ENCODE measurements around the gene SYTL1. TPM values are rescaled to one million over a fixed set of nuclear protein-coding genes. Genes with fewer than 3 reads are reported as not detected.
"Not testable (repeated sequence)": the region's sequence is repeated elsewhere in the genome, so short reads cannot be mapped to it uniquely, and the experiment has no call there.

Gene SYTL1
- total RNA-seq, 2 experiments from 2014 or later = 39.6 to 45.5 TPM

GRCh38 chr1:27377760-27378495 lies 36.1 kb downstream of the SYTL1 start:
- H3K36me3 Mint-ChIP-seq = no peaks in the 10 kb centered on the region
- no peak overlapping the region for H3K4me3 Mint-ChIP-seq
- peaks cover 4% of the 10 kb centered on the region for H3K27me3 Mint-ChIP-seq
- DNase-seq = no peak
- no peaks in the 10 kb centered on the region for H3K4me1 Mint-ChIP-seq
- no peaks in the 10 kb centered on the region for H3K9me3 Mint-ChIP-seq
- H3K27ac Mint-ChIP-seq = no peak overlapping the region

DNA sequence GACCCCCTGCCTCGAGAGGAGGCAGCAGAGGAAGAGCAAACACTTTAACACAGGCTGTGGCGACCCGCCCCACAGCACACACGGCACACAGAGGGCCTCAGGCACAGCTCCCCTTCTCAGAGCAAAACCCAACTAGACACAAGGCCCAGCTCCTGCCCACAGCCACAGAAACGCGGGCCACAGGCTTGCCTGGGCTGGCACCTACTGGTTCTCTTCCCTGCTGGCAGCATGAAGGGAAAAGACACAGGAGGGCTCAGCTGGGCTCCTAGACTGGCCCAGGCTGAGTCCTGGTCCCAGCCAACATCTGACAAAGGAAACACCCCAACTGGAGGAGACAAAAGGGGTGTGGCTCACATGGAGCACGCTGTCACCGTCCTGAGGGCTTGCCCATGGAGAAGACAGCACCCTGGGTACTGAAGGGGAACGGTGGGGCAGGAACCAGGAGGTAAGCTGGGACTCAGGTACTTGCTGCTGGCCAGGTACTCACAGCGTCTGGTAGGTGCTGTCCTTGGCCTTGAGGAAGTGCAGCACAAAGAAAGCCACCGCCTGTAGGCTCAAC lies 37.8 kb downstream of the SYTL1 start:
- no peaks in the 10 kb centered on the region for H3K9me3 Mint-ChIP-seq
- no peaks in the 10 kb centered on the region for H3K4me1 Mint-ChIP-seq
- no peak for DNase-seq
- H3K27me3 Mint-ChIP-seq = peaks cover 8% of the 10 kb centered on the region
- no peaks in the 10 kb centered on the region for H3K36me3 Mint-ChIP-seq
- no peak overlapping the region for H3K4me3 Mint-ChIP-seq
- H3K27ac Mint-ChIP-seq = no peak overlapping the region

DNA sequence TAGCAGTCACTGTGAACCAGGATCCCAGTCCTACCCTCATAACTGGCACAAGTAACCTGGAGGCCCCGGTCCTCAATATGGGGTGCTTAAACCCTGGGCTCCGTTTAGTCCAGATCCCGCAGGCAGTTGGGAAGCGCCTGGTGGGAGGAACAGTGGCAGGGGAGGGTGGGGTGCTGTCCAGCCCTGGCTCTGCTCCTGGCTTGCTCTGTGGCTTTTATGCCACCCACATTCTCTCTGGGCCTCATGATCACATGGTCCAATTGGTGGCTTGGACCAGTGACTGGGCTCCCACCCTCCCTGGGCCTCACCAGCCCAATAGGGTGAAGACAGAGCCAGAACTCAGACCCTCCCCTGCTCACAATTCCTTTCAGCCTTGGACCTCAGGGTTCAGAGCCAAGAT lies 38.4 kb downstream of the SYTL1 start:
- Mint-ChIP-seq H3K4me3 (no peak overlapping the region), H3K27ac (no peak overlapping the region)

DNA sequence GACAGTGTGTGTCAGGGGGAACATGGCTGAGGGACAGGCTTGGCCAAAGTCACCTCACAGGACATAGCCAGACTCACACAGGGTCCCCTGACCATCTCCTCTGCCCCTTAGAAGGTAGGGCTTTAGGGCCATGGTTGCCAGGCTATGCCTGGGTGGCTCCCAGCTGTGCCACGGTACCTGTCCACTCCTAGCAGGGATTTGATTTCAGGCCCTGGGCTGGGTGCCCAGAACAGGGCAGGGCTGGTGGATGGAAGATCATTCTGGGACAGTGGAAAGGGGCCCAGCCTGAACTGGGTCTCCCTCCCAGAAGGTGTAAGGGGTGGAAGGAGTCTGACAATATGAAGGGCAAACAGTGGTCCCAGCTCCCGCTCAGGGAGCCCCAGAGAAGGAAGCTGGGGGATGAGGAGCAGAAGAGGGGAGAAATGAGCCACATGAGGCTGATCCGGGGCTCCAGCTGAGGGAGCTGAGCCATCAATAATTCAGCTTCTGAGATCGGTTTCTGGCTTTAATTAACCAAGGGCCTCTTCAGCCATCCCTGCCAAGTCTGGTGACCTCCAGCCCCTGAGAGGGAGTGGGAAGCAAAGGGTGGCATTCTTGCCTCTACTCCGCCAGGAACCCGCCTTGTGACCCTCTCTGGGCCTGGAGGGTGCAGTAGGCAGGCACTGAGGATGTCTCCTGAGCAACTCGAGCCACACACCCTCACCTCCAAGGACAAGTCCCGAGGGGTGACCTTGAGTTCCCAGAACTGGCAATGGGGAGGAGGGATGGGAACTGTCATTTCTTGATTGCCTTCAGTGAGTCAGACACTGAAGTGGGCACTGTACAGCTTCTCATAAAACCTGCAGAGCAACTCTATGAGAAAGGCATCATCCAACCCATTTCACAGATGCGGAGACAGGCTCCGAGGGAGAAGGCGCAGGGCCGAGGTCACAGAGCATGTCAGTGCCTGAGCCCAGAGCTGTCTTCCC lies 39.2 kb downstream of the SYTL1 start:
- H3K4me3 Mint-ChIP-seq = no peak overlapping the region
- no peaks in the 10 kb centered on the region for H3K9me3 Mint-ChIP-seq
- H3K27me3 Mint-ChIP-seq = peaks cover 9% of the 10 kb centered on the region
- no peaks in the 10 kb centered on the region for H3K4me1 Mint-ChIP-seq
- no peaks in the 10 kb centered on the region for H3K36me3 Mint-ChIP-seq
- DNase-seq = no peak
- no peak overlapping the region for H3K27ac Mint-ChIP-seq

More for the DNA sequence above, 38.4 kb downstream of the SYTL1 start:
- H3K9me3 Mint-ChIP-seq = no peaks in the 10 kb centered on the region
- H3K4me1 Mint-ChIP-seq = no peaks in the 10 kb centered on the region
- no peak for DNase-seq
- H3K27me3 Mint-ChIP-seq = peaks cover 8% of the 10 kb centered on the region
- H3K36me3 Mint-ChIP-seq = no peaks in the 10 kb centered on the region

DNA sequence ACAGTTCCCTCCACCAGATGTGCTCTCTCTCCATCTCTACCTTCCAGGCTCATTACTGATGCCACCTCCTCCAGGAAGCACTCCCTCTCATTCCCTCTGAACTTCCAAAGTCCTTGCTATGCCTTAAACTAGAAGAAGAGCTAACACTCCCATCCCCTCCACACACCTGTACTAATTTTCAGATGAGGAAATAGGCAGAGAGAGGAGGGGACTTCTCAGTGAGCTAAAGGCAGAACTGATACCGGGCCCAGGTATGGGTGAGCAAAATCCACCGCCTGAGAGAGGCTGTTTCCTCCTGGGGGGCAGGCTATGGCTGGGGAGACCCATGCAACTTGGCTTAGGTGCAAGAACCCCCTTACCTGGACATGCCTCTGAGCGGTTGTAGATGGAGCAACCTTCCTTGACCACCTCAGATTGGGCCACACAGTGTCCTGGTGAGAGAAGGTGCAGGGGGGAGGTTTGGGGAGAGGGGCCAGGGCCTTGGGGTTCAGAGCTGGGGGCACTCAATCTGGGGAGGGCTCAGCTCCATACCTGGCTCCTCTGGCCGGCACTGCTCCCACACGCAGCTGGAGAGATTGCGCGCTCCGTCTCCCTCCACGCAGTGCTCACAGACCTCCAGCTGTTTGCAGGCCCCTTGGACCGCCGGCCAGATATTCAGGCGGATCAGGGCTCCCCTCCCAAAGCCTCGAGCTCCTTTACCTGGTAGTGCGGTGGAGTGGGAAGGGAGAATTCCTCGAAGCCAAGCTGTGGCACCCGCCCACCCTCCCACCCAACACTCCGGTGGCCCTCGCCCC lies 40.3 kb downstream of the SYTL1 start:
- H3K4me3 Mint-ChIP-seq = no peak overlapping the region
- no peaks in the 10 kb centered on the region for H3K4me1 Mint-ChIP-seq
- no peak for DNase-seq
- no peaks in the 10 kb centered on the region for H3K36me3 Mint-ChIP-seq
- H3K9me3 Mint-ChIP-seq = no peaks in the 10 kb centered on the region
- peaks cover 12% of the 10 kb centered on the region for H3K27me3 Mint-ChIP-seq
- H3K27ac Mint-ChIP-seq = no peak overlapping the region

DNA sequence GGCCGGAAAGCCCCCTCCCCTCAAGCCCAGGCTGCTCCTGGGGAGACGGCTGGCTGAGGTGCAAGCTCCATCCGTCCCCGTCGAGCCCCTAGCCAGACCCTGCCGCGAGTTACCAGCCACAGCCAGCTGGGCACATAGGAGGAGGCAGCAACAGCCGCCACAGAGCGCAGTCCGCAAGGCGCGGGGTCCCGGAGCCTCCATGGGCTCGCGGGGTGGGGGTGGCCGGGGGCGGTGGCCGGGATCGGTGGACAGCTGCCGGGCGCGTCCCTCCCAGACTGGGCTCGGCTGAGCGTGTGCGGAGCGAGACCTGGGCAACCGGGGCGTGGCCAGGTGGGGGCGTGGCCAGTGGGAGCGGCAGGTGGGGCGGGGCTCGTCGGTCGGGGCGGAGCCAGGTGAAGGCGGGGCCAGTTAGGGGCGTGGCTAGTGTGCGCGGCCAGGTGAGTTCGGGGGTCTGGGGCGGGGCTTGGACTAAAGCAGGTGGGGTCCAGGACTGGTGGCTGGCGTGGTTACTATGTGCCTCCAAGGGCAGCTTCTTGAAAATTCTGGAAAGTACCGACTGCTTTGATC lies 41.3 kb downstream of the SYTL1 start, which contains the start of gene CD164L2:
CD164L2 (minus strand) TSS at position 295 of the 567 bp plus-strand sequence; CDS start at position 201, 94 bp downstream.
- DNase-seq = peak; percentile 48
- no peak within 1 kb of the TSS for H3K4me3 Mint-ChIP-seq
- no peaks in the 10 kb centered on the region for H3K4me1 Mint-ChIP-seq
- H3K27me3 Mint-ChIP-seq = peaks cover 12% of the 10 kb centered on the region
- H3K36me3 Mint-ChIP-seq = no peaks in the 10 kb centered on the region
- H3K27ac Mint-ChIP-seq = no peak within 1 kb of the TSS
- H3K9me3 Mint-ChIP-seq = no peaks in the 10 kb centered on the region

DNA sequence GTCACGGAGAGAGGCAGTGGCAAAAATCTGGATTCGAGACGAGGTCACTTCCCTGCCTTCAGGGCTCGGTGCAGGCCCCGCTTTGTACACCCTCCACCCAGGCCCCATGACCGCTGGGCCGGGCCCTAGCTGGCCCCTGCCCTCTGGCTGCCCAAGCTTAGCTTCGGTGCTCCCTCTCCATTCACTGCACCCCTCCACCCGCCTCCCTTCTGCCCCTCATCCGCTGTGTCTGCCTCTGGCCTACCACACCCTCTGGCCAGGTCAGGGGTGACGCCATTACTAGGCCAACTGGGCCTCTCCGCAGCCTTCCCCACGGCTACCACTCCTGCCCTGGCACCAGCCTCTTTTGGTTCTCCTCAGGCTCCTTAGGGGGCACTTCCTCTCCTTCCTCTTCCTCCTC lies 41.8 kb downstream of the SYTL1 start:
- Mint-ChIP-seq H3K4me1 (no peaks in the 10 kb centered on the region), H3K4me3 (no peak overlapping the region), H3K36me3 (no peaks in the 10 kb centered on the region), H3K27ac (no peak overlapping the region), H3K9me3 (no peaks in the 10 kb centered on the region), H3K27me3 (peaks cover 14% of the 10 kb centered on the region)
- no peak for DNase-seq

DNA sequence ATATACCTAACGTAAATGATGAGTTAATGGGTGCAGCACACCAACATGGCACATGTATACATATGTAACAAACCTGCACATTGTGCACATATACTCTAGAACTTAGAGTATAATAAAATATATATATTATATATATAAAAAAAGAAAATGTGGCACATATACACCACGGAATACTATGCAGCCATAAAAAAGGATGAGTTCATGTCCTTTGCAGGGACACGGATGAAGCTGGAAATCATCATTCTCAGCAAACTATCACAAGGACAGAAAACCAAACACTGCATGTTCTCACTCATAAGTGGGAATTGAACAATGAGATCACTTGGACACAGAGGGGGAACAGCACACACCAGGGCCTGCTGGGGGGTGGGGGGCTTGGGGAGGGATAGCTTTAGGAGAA lies 43.0 kb downstream of the SYTL1 start:
- DNase-seq, H3K27ac Mint-ChIP-seq, H3K4me3 Mint-ChIP-seq, H3K9me3 Mint-ChIP-seq, H3K36me3 Mint-ChIP-seq, H3K4me1 Mint-ChIP-seq: not testable (repeated sequence)
- peaks cover 15% of the 10 kb centered on the region for H3K27me3 Mint-ChIP-seq

DNA sequence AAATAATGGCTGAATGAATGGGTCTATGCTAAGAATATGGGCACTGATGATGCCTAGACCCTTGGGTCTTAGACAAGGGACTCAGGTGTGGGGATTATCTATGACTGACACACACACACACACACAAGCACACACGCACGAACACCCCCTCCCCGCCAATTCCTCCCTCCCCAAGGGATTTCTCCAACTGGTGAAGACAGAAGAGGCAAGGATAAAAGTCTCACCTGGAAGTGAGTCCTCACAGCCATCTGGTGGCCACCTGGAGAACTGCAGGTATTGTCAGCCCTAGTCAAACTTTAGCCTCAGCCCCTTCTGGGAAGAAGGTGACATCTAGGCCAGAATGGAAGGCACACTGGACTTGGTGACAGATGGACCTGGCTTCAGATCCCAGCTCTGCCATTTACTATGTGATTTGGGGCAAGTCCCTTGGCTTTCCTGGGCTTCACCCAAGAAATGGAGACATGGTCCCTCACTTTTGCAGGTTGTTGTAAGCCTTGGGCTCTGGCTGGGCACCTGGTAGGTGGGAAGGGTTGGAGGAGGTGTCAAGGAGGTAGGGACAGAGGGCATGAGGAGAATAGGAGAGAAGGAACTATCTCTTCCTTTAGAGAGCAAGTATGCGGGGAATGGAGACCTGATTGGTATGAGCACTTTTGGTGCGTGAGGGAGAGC lies 46.6 kb downstream of the SYTL1 start:
- Mint-ChIP-seq H3K27ac (no peak overlapping the region), H3K4me3 (no peak overlapping the region)

GRCh38 chr1:27391511-27392095 lies 49.8 kb downstream of the SYTL1 start:
- peak overlapping the region; percentile 84 for H3K4me3 Mint-ChIP-seq
- peaks cover 3% of the 10 kb centered on the region for H3K27me3 Mint-ChIP-seq
- H3K27ac Mint-ChIP-seq = peak overlapping the region; percentile 92
- peaks cover 7% of the 10 kb centered on the region for H3K4me1 Mint-ChIP-seq
- H3K9me3 Mint-ChIP-seq = no peaks in the 10 kb centered on the region
- no peaks in the 10 kb centered on the region for H3K36me3 Mint-ChIP-seq
- peak; percentile 48 for DNase-seq

More for the DNA sequence above, 46.6 kb downstream of the SYTL1 start:
- Mint-ChIP-seq H3K27me3 (peaks cover 11% of the 10 kb centered on the region), H3K9me3 (no peaks in the 10 kb centered on the region), H3K4me1 (peaks cover 7% of the 10 kb centered on the region), H3K36me3 (no peaks in the 10 kb centered on the region)
- DNase-seq = peak; percentile 62

GRCh38 chr1:27392096-27392777 lies 50.4 kb downstream of the SYTL1 start, which contains the start of gene GPR3:
Gene GPR3, plus strand, starts transcription at chr1:27392622. Its CDS starts 1,177 bp downstream, at chr1:27393799.
- DNase-seq = peak; percentile 95
- H3K9me3 Mint-ChIP-seq = no peaks in the 10 kb centered on the region
- peak within 1 kb of the TSS; percentile 84 for H3K4me3 Mint-ChIP-seq
- peaks cover 7% of the 10 kb centered on the region for H3K4me1 Mint-ChIP-seq
- peaks cover 3% of the 10 kb centered on the region for H3K27me3 Mint-ChIP-seq
- H3K27ac Mint-ChIP-seq = peak within 1 kb of the TSS; percentile 92
- no peaks in the 10 kb centered on the region for H3K36me3 Mint-ChIP-seq

DNA sequence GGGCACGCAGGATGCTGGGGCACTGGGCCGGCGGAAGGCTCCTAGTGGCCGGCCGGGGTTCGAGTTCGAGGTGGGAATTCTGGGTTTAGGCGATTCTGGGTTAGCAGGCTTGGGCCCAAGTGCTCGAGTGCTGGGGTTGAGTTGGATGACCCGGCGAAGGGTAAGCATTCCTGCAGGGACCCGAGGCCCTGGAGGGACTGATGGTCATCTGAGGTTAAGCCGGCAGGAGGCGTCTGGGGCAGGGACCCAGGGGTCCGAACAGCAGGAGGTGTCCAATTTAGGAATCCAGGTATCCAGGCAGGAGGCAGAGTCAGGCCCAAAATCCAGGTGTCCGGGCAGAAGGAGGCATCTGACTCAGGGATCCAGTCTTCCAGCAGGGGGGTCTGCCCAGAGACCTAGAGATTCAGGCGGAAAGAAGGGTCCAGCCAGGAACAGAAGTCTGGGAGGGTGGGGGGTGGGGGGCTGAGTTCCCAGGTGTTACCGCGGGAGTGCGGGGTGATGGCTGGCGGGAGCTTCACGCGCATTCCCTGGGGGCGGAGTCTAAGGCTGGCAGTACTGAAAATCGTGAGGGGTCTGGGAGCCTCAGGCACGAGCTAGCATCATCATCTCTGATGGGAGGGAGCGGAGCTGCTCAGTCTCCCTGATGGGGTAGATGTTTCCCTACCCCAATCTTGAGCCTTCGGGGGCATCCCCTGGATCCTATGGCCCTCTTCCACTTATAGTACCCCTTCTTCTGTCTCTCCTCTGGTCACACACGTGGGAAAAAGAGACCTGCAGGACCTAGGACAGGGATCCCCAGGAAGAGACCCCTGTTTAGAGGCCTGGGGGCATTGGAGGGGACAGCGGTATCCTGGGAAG lies 51.2 kb downstream of the SYTL1 start:
- Mint-ChIP-seq H3K36me3 (no peaks in the 10 kb centered on the region), H3K27ac (peak overlapping the region; percentile 65), H3K4me1 (peaks cover 7% of the 10 kb centered on the region), H3K9me3 (no peaks in the 10 kb centered on the region), H3K4me3 (peak overlapping the region; percentile 84), H3K27me3 (peaks cover 3% of the 10 kb centered on the region)
- no peak for DNase-seq

Data from activated naive CD8-positive, alpha-beta T cell treated with anti-CD3 and anti-CD28 coated beads for 36 hours (primary cell).